Tibial artery (tissue), 4 donors: ENCODE results near the gene SPTBN5.

Source experiments
- DNase-seq, 2 donors: peaks; one replicate each; pipeline ENCODE4 v3.0.0-alpha.2; 2019
- H3K27ac ChIP-seq, 2 donors: fragments of 200-600 bp; sonication (generic) in 1 of 2; 1 replicate in 1 of 2; 2 replicates in 1 of 2; pipeline ENCODE4 v1.5.1; 2018 to 2019; ENCODE audit warnings: mild to moderate bottlenecking in 1 of 2
- H3K27me3 ChIP-seq, 2 donors: fragments of 200-600 bp; sonication (generic) in 1 of 2; one replicate each; pipeline versions ENCODE4 v1.5.1 to v1.6.0; 2016 to 2019
- H3K36me3 ChIP-seq, 3 donors: fragments of 200-600 bp; sonication (generic) in 2 of 3; one replicate each; pipeline ENCODE4 v1.5.1; 2016 to 2019; ENCODE audit warnings: mild to moderate bottlenecking in 2 of 3
- H3K4me1 ChIP-seq, 4 donors: fragments of 200-600 bp; sonication (generic) in 2 of 4; 1 replicate in 3 of 4; 2 replicates in 1 of 4; pipeline ENCODE4 v1.5.1; 2016 to 2019
- H3K4me3 ChIP-seq, 2 donors: fragments of 200-600 bp; sonication (generic) in 1 of 2; 1 replicate in 1 of 2; 2 replicates in 1 of 2; pipeline ENCODE4 v1.5.1; 2018 to 2019; ENCODE audit warnings: mild to moderate bottlenecking in 2 of 2
- H3K9me3 ChIP-seq, 3 donors: fragments of 200-600 bp; sonication (generic) in 1 of 3; one replicate each; pipeline ENCODE4 v1.5.1; 2016 to 2019
- intact Hi-C: fragments of 100-400 bp; cut with DNase I; formaldehyde crosslinking; loops from one replicate; pipeline ENCODE4 v1.15.0; 2023; ENCODE audit warnings: low total_unique reads
- TF ChIP-seq, protein P1 (sequence below), 2 experiments: fragments of 200-600 bp in 1 of 2; fragments of 450-650 bp in 1 of 2; IDR thresholded peaks; one replicate each; pipeline ENCODE4 v1.5.1; 2017 to 2019; ENCODE audit warnings: antibody characterized with exemption in 2 of 2, mild to moderate bottlenecking in 1 of 2, moderate library complexity in 1 of 2

SPTBN5 gene

DNA sequence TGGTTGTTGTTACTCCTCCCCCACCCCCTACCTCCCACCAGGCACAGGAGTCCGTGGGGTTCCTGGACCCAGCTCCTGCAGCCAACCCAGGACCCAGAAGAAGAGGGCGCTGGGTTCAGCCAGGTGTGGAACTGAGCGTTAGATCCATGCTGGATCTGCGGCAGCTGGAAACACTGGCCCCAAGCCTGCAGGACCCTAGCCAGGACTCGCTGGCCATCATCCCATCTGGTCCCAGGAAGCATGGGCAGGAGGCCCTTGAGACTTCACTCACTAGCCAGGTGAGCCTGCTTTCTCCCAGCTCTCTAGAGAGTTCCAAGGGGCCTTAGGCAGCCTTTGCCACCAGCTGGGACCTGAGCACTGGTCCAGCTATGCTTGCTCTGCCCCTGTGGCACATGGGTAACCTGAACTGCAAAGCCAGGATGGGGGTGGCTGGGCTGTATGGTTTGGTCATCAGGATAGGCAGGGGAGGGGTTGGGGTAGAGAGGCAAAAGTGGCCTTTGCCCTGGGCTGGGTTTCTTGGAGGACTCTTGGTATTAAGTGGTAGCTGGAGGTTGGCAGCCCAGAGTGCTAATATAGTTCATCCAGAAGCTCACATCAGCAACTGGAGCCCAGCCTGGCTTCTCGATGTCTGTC, 72.9 kb downstream of the SPTBN5 start:
- no peak for DNase-seq
- intact Hi-C loops = no loop called here
- H3K36me3 ChIP-seq = peaks cover 59 to 99% (median 78%) of the 10 kb centered on the region in 3 donors
- H3K9me3 ChIP-seq = no peaks in the 10 kb centered on the region
- no peaks in the 10 kb centered on the region for H3K27me3 ChIP-seq
- H3K4me3 ChIP-seq = no peak overlapping the region
- TF ChIP-seq, protein P1, sequence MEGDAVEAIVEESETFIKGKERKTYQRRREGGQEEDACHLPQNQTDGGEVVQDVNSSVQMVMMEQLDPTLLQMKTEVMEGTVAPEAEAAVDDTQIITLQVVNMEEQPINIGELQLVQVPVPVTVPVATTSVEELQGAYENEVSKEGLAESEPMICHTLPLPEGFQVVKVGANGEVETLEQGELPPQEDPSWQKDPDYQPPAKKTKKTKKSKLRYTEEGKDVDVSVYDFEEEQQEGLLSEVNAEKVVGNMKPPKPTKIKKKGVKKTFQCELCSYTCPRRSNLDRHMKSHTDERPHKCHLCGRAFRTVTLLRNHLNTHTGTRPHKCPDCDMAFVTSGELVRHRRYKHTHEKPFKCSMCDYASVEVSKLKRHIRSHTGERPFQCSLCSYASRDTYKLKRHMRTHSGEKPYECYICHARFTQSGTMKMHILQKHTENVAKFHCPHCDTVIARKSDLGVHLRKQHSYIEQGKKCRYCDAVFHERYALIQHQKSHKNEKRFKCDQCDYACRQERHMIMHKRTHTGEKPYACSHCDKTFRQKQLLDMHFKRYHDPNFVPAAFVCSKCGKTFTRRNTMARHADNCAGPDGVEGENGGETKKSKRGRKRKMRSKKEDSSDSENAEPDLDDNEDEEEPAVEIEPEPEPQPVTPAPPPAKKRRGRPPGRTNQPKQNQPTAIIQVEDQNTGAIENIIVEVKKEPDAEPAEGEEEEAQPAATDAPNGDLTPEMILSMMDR (IDR thresholded peaks at IDR 0.05) = no peak
- no peak overlapping the region for H3K27ac ChIP-seq
- no peaks in the 10 kb centered on the region for H3K4me1 ChIP-seq

- no peak for DNase-seq
- intact Hi-C loops = loop anchor here (10.0 kb wide), 1 partner anchor 225 kb away; no protein-coding TSS in a partner anchor
Observed at GRCh38 chr15:41819455-41820050, 74.3 kb downstream of the SPTBN5 start.

GRCh38 chr15:41817781-41818180, 76.1 kb downstream of the SPTBN5 start:
- DNase-seq = no peak
- Histone ChIP-seq H3K36me3 (peaks cover 53 to 99% (median 78%) of the 10 kb centered on the region in 3 donors), H3K4me3 (no peak overlapping the region)

More at GRCh38 chr15:41819455-41820050, 74.3 kb downstream of the SPTBN5 start:
- no peaks in the 10 kb centered on the region for H3K27me3 ChIP-seq
- H3K27ac ChIP-seq = no peak overlapping the region
- no peak overlapping the region for H3K4me3 ChIP-seq
- H3K9me3 ChIP-seq = no peaks in the 10 kb centered on the region
- TF ChIP-seq, protein P1 (IDR thresholded peaks at IDR 0.05) = no peak
- no peaks in the 10 kb centered on the region for H3K4me1 ChIP-seq
- H3K36me3 ChIP-seq = peaks cover 56 to 99% (median 82%) of the 10 kb centered on the region in 3 donors

DNA sequence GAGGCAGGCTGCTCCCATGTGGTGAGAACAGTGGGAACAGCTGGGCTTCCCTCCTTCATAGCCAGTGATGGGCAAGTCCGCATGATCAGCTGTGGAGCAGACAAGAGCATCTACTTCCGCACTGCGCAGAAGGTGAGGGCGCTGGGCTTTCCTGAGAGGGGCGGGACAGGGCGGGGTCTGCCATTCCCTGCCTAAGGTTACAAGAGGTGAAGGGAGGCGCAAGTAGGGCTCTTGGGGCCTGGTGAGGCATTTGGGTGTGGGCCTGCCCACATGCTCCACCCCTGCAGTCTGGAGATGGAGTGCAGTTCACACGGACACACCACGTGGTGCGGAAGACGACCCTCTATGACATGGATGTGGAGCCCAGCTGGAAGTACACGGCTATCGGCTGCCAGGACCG, 76.5 kb downstream of the SPTBN5 start:
- intact Hi-C loops = loop anchor here (10.0 kb wide), 1 partner anchor 223 kb away; no protein-coding TSS in a partner anchor

More at GRCh38 chr15:41817781-41818180, 76.1 kb downstream of the SPTBN5 start:
- Histone ChIP-seq H3K9me3 (no peaks in the 10 kb centered on the region), H3K27ac (no peak overlapping the region), H3K27me3 (no peaks in the 10 kb centered on the region), H3K4me1 (no peaks in the 10 kb centered on the region)
- intact Hi-C loops = loop anchor here (10.0 kb wide), 1 partner anchor 223 kb away; no protein-coding TSS in a partner anchor
- TF ChIP-seq, protein P1 (IDR thresholded peaks at IDR 0.05) = no peak

GRCh38 chr15:41816788-41817187, 77.1 kb downstream of the SPTBN5 start:
- intact Hi-C loops = loop anchor here (10.0 kb wide), 1 partner anchor 222 kb away; no protein-coding TSS in a partner anchor

More for the DNA sequence above, 76.5 kb downstream of the SPTBN5 start:
- TF ChIP-seq, protein P1 (IDR thresholded peaks at IDR 0.05) = no peak
- no peaks in the 10 kb centered on the region for H3K9me3 ChIP-seq
- no peaks in the 10 kb centered on the region for H3K27me3 ChIP-seq
- DNase-seq = no peak
- H3K4me3 ChIP-seq = no peak overlapping the region
- H3K27ac ChIP-seq = no peak overlapping the region
- H3K4me1 ChIP-seq = no peaks in the 10 kb centered on the region
- H3K36me3 ChIP-seq = peaks cover 50 to 99% (median 78%) of the 10 kb centered on the region in 3 donors

More at GRCh38 chr15:41816788-41817187, 77.1 kb downstream of the SPTBN5 start:
- Histone ChIP-seq H3K9me3 (no peaks in the 10 kb centered on the region), H3K4me3 (no peak overlapping the region), H3K27ac (no peak overlapping the region), H3K4me1 (no peaks in the 10 kb centered on the region), H3K36me3 (peaks cover 44 to 99% (median 77%) of the 10 kb centered on the region in 3 donors), H3K27me3 (no peaks in the 10 kb centered on the region)
- no peak for DNase-seq
- TF ChIP-seq, protein P1 (IDR thresholded peaks at IDR 0.05) = no peak
